GM19238 (cell line): Measurements from ENCODE around the gene HSPA14.
"Not testable (repeated sequence)": the region's sequence is repeated elsewhere in the genome, so short reads cannot be mapped to it uniquely, and the experiment has no call there.

Experiments used
- DNase-seq: peaks from one replicate; pipeline ENCODE4 v3.0.0; 2011; ENCODE audit warnings: low spot score; ENCODE audit not compliant: insufficient read length

HSPA14 gene

GRCh38 chr10:14880229-14880628 lies 42.1 kb downstream of the HSPA14 start:
- no peak for DNase-seq

- no peak for DNase-seq
These were observed 46.0 kb downstream of the HSPA14 start for GRCh38 chr10:14884082-14884481.

- DNase-seq = no peak
These were observed 51.2 kb downstream of the HSPA14 start for GRCh38 chr10:14889318-14889717.

GRCh38 chr10:14891151-14891550 lies 53.0 kb downstream of the HSPA14 start:
- no peak for DNase-seq

GRCh38 chr10:14904316-14904732 lies 66.2 kb downstream of the HSPA14 start:
- DNase-seq = peak; percentile 14

GRCh38 chr10:14904864-14905263 lies 66.8 kb downstream of the HSPA14 start:
- no peak for DNase-seq

- no peak for DNase-seq
These were observed 67.8 kb downstream of the HSPA14 start for GRCh38 chr10:14905890-14906289.

- DNase-seq = no peak
These were observed 68.7 kb downstream of the HSPA14 start for GRCh38 chr10:14906765-14907164.

GRCh38 chr10:14907591-14907990 lies 69.5 kb downstream of the HSPA14 start:
- not testable (repeated sequence) for DNase-seq

GRCh38 chr10:14909101-14909500 lies 71.0 kb downstream of the HSPA14 start:
- DNase-seq = no peak

- DNase-seq = no peak
These were observed 72.8 kb downstream of the HSPA14 start for GRCh38 chr10:14910953-14911352.

GRCh38 chr10:14911801-14912200 lies 73.7 kb downstream of the HSPA14 start:
- DNase-seq = no peak

- DNase-seq = no peak
These were observed 78.5 kb downstream of the HSPA14 start for GRCh38 chr10:14916600-14916999.

- no peak for DNase-seq
These were observed 79.7 kb downstream of the HSPA14 start for GRCh38 chr10:14917827-14918226.

GRCh38 chr10:14918964-14919363 lies 80.9 kb downstream of the HSPA14 start:
- no peak for DNase-seq
